Hippocampal formation (tissue), 2 donors: Measurements from ENCODE around the gene FRMD4B.
"Not testable (repeated sequence)": the region's sequence is repeated elsewhere in the genome, so short reads cannot be mapped to it uniquely, and the experiment has no call there.

Experiments used
- DNase-seq, 2 donors: peaks; one replicate each; lab custom pipeline; 2025; lab: John Stamatoyannopoulos, UW

Gene FRMD4B

GRCh38 chr3:69244039-69244438 lies 141.8 kb downstream of the FRMD4B start:
- DNase-seq: no peak

- DNase-seq: no peak
Measured at GRCh38 chr3:69241769-69242168, 144.1 kb downstream of the FRMD4B start.

GRCh38 chr3:69240651-69241568 lies 145.0 kb downstream of the FRMD4B start:
- no peak for DNase-seq

- no peak for DNase-seq
Measured at GRCh38 chr3:69239063-69239462, 146.8 kb downstream of the FRMD4B start.

GRCh38 chr3:69236812-69237707 lies 148.8 kb downstream of the FRMD4B start:
- DNase-seq: no peak

- DNase-seq: no peak
Measured at GRCh38 chr3:69235882-69236281, 150.0 kb downstream of the FRMD4B start.

GRCh38 chr3:69235227-69235626 lies 150.7 kb downstream of the FRMD4B start:
- DNase-seq: not testable (repeated sequence)

GRCh38 chr3:69232482-69232881 lies 153.4 kb downstream of the FRMD4B start:
- no peak for DNase-seq

- DNase-seq: no peak
Measured at GRCh38 chr3:69231929-69232440, 153.9 kb downstream of the FRMD4B start.

- DNase-seq: no peak
Measured at GRCh38 chr3:69226071-69226470, 159.8 kb downstream of the FRMD4B start.

GRCh38 chr3:69219101-69219708 lies 166.7 kb downstream of the FRMD4B start:
- no peak for DNase-seq

GRCh38 chr3:69218079-69218478 lies 167.8 kb downstream of the FRMD4B start:
- no peak for DNase-seq

- DNase-seq: no peak
Measured at GRCh38 chr3:69216981-69217380, 168.9 kb downstream of the FRMD4B start.

GRCh38 chr3:69214241-69214640 lies 171.6 kb downstream of the FRMD4B start:
- DNase-seq: no peak

GRCh38 chr3:69212411-69213160 lies 173.3 kb downstream of the FRMD4B start:
- DNase-seq: no peak

GRCh38 chr3:69210068-69210730 lies 175.7 kb downstream of the FRMD4B start:
- DNase-seq: no peak

GRCh38 chr3:69209413-69209812 lies 176.5 kb downstream of the FRMD4B start:
- DNase-seq: no peak

- DNase-seq: no peak
Measured at GRCh38 chr3:69207031-69207430, 178.9 kb downstream of the FRMD4B start.

GRCh38 chr3:69205385-69205784 lies 180.5 kb downstream of the FRMD4B start:
- no peak for DNase-seq

GRCh38 chr3:69204315-69204957 lies 181.5 kb downstream of the FRMD4B start:
- DNase-seq: no peak
